Tibial nerve (tissue), 4 donors: Measurements from ENCODE around the gene WFDC8.

Experiments
- EP300 ChIP-seq, 2 donors: sonication (generic); formaldehyde crosslinking; IDR thresholded peaks; one replicate each; pipeline ENCODE4 v1.6.1; 2017; ENCODE audit warnings: antibody characterized with exemption in 2 of 2, mild to moderate bottlenecking in 1 of 2
- POLR2A ChIP-seq, 2 donors: fragments of 450-650 bp; IDR thresholded peaks; one replicate each; pipeline ENCODE4 v1.6.1; 2017; ENCODE audit warnings: antibody characterized with exemption in 2 of 2, mild to moderate bottlenecking in 2 of 2, moderate library complexity in 2 of 2
- TF ChIP-seq, protein P1 (sequence below), 5 experiments: fragments of 200-600 bp in 3 of 5; fragments of 450-650 bp in 2 of 5; sonication (generic) in 3 of 5; IDR thresholded peaks; one replicate each; pipeline ENCODE4 v1.5.1; 2016 to 2019; ENCODE audit warnings: antibody characterized with exemption in 5 of 5, mild to moderate bottlenecking in 3 of 5, moderate library complexity in 2 of 5

DNA sequence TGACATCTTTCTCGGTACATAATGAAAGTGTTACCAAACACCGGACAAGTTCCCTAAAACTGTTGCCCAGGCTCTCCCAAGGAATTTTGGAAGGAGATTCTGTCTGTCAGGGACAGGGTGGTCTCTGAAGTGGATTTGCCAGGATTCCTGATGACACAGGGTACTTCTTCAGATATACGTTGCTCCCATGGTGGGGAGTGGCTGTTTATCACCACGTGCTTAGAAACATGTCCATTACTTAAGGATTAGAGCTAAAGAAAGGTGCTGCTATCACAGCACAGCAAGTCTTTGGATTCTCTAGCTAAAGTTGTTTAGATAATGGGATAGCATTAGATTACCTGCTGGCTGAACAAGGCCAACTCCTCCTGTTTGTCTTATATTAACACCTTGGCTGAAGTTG, 70.0 kb downstream of the WFDC8 start:
- TF ChIP-seq, protein P1, sequence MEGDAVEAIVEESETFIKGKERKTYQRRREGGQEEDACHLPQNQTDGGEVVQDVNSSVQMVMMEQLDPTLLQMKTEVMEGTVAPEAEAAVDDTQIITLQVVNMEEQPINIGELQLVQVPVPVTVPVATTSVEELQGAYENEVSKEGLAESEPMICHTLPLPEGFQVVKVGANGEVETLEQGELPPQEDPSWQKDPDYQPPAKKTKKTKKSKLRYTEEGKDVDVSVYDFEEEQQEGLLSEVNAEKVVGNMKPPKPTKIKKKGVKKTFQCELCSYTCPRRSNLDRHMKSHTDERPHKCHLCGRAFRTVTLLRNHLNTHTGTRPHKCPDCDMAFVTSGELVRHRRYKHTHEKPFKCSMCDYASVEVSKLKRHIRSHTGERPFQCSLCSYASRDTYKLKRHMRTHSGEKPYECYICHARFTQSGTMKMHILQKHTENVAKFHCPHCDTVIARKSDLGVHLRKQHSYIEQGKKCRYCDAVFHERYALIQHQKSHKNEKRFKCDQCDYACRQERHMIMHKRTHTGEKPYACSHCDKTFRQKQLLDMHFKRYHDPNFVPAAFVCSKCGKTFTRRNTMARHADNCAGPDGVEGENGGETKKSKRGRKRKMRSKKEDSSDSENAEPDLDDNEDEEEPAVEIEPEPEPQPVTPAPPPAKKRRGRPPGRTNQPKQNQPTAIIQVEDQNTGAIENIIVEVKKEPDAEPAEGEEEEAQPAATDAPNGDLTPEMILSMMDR (IDR thresholded peaks at IDR 0.05), result no peak
- TF ChIP-seq POLR2A (IDR thresholded peaks at IDR 0.05) (no peak), EP300 (IDR thresholded peaks at IDR 0.05) (no peak)
